Fibroblast of skin of right quadriceps (primary cell): Measurements from ENCODE around the gene XIRP2.
"Not testable (repeated sequence)": the region's sequence is repeated elsewhere in the genome, so short reads cannot be mapped to it uniquely, and the experiment has no call there.

Experiments
- DNase-seq: peaks from one replicate; pipeline ENCODE4 v3.0.0-alpha.2; 2013

Gene XIRP2

GRCh38 chr2:167052825-167053224, 164.5 kb downstream of the XIRP2 start:
- DNase-seq = peak; percentile 9

GRCh38 chr2:167054881-167055280, 166.6 kb downstream of the XIRP2 start:
- no peak for DNase-seq

GRCh38 chr2:167057446-167057845, 169.2 kb downstream of the XIRP2 start:
- DNase-seq = no peak

- no peak for DNase-seq
Observed at GRCh38 chr2:167059173-167059572, 170.9 kb downstream of the XIRP2 start.

GRCh38 chr2:167069855-167070254, 181.6 kb downstream of the XIRP2 start:
- no peak for DNase-seq

GRCh38 chr2:167075708-167076107, 187.4 kb downstream of the XIRP2 start:
- DNase-seq = not testable (repeated sequence)

- not testable (repeated sequence) for DNase-seq
Observed at GRCh38 chr2:167098931-167099330, 210.7 kb downstream of the XIRP2 start.

GRCh38 chr2:167100506-167100905, 212.2 kb downstream of the XIRP2 start:
- DNase-seq = no peak

- no peak for DNase-seq
Observed at GRCh38 chr2:167103028-167103756, 214.9 kb downstream of the XIRP2 start.

- no peak for DNase-seq
Observed at GRCh38 chr2:167103757-167104133, 215.5 kb downstream of the XIRP2 start.

GRCh38 chr2:167104691-167105090, 216.4 kb downstream of the XIRP2 start:
- no peak for DNase-seq

- not testable (repeated sequence) for DNase-seq
Observed at GRCh38 chr2:167109682-167110081, 221.4 kb downstream of the XIRP2 start.

- no peak for DNase-seq
Observed at GRCh38 chr2:167110345-167110744, 222.1 kb downstream of the XIRP2 start.

GRCh38 chr2:167114018-167114417, 225.7 kb downstream of the XIRP2 start:
- no peak for DNase-seq

- DNase-seq = no peak
Observed at GRCh38 chr2:167115541-167115940, 227.3 kb downstream of the XIRP2 start.

GRCh38 chr2:167122389-167122788, 234.1 kb downstream of the XIRP2 start:
- DNase-seq = no peak

- DNase-seq = no peak
Observed at GRCh38 chr2:167126165-167126564, 237.9 kb downstream of the XIRP2 start.

GRCh38 chr2:167127135-167127534, 238.9 kb downstream of the XIRP2 start:
- peak; percentile 15 for DNase-seq

GRCh38 chr2:167128130-167128529, 239.8 kb downstream of the XIRP2 start:
- DNase-seq = no peak

GRCh38 chr2:167132066-167132465, 243.8 kb downstream of the XIRP2 start:
- no peak for DNase-seq

GRCh38 chr2:167132906-167133555, 244.8 kb downstream of the XIRP2 start:
- no peak for DNase-seq

- DNase-seq = no peak
Observed at GRCh38 chr2:167133614-167134013, 245.3 kb downstream of the XIRP2 start.

GRCh38 chr2:167134381-167135072, 246.2 kb downstream of the XIRP2 start:
- DNase-seq = peak; percentile 45

GRCh38 chr2:167135706-167136105, 247.4 kb downstream of the XIRP2 start:
- no peak for DNase-seq
